Right cardiac atrium (tissue), 5 donors: ENCODE results near the gene MCF2L2. TPM values are rescaled to one million over a fixed set of nuclear protein-coding genes. Genes with fewer than 3 reads are reported as not detected.

ENCODE experiments used
- ATAC-seq, 2 donors: fragments of 200-7000 bp; cut with Tn5 transposase; one replicate each; pipeline versions ENCODE4 v1.8.0 to v1.9.1; 2020; ENCODE audit warnings: moderate library complexity in 2 of 2, mild to moderate bottlenecking in 1 of 2
- DNase-seq, 3 donors: peaks; one replicate each; pipeline ENCODE4 v3.0.0-alpha.2; 2020
- H3K27ac ChIP-seq: one replicate; pipeline ENCODE4 v1.5.1; 2013; ENCODE audit warnings: mild to moderate bottlenecking, low read length, control low read depth, moderate library complexity
- H3K27me3 ChIP-seq: one replicate; pipeline ENCODE4 v1.6.1; 2013; ENCODE audit not compliant: control insufficient read depth, insufficient read depth
- H3K4me1 ChIP-seq: one replicate; pipeline ENCODE4 v1.6.1; 2013; ENCODE audit warnings: low read length; ENCODE audit not compliant: control insufficient read depth, insufficient read depth
- H3K4me3 ChIP-seq: one replicate; pipeline ENCODE4 v1.5.1; 2013; ENCODE audit warnings: low read length, control low read depth
- H3K9me3 ChIP-seq: one replicate; pipeline ENCODE4 v1.6.1; 2013; ENCODE audit warnings: low read length; ENCODE audit not compliant: control insufficient read depth
- WGBS: extraction: QIAGEN DNeasy Blood & Tissue Kit; methylation state at CpG from one replicate; pipeline ENCODE4 v1.1.7; 2013; 5-methylcytosine and 5-hydroxymethylcytosine counted together
- intact Hi-C, 4 donors: fragments of 100-400 bp; cut with DNase I; formaldehyde crosslinking; loops; one replicate each; pipeline versions ENCODE4 v1.11.0 to v1.14.0; 2022 to 2023
- polyA plus RNA-seq: library from polyadenylated mRNA; stranded (reverse); fragments of 200-250 nt; gene quantifications from one replicate; pipeline ENCODE4 v1.2.3, GENCODE V29; 2013
- total RNA-seq, 4 donors: library from RNA; stranded (reverse); fragmentation: NEBNext Ultra II Directional; extraction: Animal tissue kit (Norgen Biotek cat#: 25700); gene quantifications; one replicate each; pipeline ENCODE4 v1.2.1, GENCODE V29; 2021
- donor health status: healthy with polysubstance abuse.
- donor health status: DM: no; HTN: yes; CAD: no.
- donor health status: DM: no; HTN: no; CAD: no.
- donor health status: DM: no; HTN: yes; CAD: no; lungs with severe emphysema.
- donor health status: DM: yes; HTN: yes; CAD: no.

Gene MCF2L2
- total and polyA plus RNA-seq, 5 donors = 0.07 to 0.32 (median 0.23) TPM; not detected in 2

DNA sequence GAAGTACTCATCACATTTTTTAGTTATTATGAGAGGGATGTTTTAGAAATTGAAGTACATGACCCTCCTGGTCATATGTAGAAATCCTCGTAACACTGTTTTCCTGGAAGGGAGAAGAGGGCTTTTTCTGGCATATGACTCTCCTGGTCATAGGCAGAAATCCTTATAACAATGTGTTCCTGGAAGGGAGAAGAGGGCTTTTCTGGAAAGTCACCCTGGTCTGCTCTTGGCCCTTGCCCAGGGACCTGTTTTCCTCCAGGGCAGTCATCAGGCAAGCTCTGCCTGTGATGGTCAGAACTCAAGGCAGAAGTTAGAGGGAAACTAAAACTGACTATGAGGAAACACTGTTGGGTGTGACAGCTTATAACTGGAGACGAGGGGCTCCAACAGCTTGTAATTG, 293.6 kb downstream of the MCF2L2 start:
- Histone ChIP-seq H3K4me1 (no peaks in the 10 kb centered on the region), H3K27me3 (no peaks in the 10 kb centered on the region), H3K27ac (no peak overlapping the region), H3K4me3 (no peak overlapping the region), H3K9me3 (no peaks in the 10 kb centered on the region)
- DNase-seq (no peak), ATAC-seq (no peak)
- intact Hi-C loops = no loop called here
- 76% methylated on average over 2 of the region's 2 CpGs for WGBS

DNA sequence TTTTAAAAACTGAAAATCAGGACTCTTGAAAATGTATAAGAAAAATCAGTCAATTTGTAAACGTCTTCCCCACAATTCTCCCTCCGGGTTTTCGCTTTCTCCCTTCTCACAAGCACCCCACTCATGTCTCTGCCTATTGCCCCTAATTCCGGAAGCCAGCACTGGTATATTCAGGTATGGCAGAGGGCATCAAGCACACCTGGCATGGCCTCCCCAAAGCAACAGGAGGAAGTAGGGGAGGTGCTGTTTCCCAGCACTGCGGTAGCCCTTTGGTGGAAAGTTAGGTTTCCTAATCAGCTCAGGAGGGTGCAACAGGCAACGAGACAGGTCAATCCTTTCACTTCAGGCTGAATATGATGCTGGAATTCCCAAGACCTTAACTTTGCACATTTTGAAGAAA, 296.0 kb downstream of the MCF2L2 start:
- ATAC-seq (no peak), DNase-seq (no peak)
- Histone ChIP-seq H3K27ac (no peak overlapping the region), H3K27me3 (no peaks in the 10 kb centered on the region), H3K9me3 (no peaks in the 10 kb centered on the region), H3K4me3 (no peak overlapping the region), H3K4me1 (no peaks in the 10 kb centered on the region)
- WGBS = 48% methylated on average over 6 of the region's 6 CpGs
- intact Hi-C loops = no loop called here

DNA sequence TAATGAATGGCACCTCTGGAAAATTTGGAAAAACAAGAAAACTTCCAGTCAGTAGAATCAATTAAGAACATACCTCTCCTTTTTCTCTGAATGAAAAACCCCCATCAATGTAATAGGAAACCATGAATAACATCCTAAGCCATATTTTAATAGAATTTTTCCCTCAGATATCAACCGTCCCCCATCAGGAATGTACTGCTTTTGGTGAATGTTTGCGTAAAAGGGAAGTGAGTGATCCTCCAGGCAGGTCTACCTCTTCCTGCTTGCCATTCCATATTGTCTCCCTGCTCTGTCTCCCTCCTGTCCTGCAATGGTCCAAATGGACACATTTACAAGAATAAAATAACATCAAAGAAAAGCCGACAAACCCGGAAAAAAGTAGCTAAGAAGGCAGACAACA, 296.7 kb downstream of the MCF2L2 start:
- no peaks in the 10 kb centered on the region for H3K4me1 ChIP-seq
- no peaks in the 10 kb centered on the region for H3K27me3 ChIP-seq
- H3K27ac ChIP-seq = no peak overlapping the region
- intact Hi-C loops = no loop called here
- no peak overlapping the region for H3K4me3 ChIP-seq
- ATAC-seq = no peak
- DNase-seq = no peak
- 42% methylated on average over 4 of the region's 4 CpGs for WGBS
- no peaks in the 10 kb centered on the region for H3K9me3 ChIP-seq

DNA sequence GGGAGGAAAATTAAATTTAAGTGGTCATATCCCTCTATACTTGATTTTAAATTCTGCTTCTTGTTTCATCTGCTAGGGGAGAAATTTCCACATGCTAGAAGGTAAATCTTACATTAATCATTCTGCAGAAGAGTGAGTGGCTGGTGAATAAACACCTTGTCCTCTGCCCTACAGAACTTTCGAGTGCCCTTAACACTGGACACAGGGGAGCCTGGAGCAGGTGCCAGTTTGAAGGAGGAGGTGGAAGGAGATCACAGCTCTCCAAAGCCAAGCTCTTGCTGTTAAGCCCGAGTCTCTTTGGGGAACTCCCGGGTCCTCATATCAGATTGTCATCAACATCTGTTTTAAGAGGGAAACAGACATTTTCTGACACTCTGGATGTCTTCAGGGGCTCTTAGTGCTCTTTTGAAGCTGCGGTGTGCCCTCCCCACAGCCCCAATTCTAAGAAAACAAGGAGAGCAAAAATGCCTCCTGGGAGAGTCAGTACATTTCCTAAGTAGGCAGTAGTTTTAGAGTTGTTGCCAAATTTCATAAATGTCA, 297.2 kb downstream of the MCF2L2 start:
- DNase-seq = no peak
- ATAC-seq = no peak
- no peaks in the 10 kb centered on the region for H3K27me3 ChIP-seq
- no peak overlapping the region for H3K4me3 ChIP-seq
- no peaks in the 10 kb centered on the region for H3K9me3 ChIP-seq
- WGBS = 56% methylated on average over 4 of the region's 4 CpGs
- H3K4me1 ChIP-seq = no peaks in the 10 kb centered on the region
- intact Hi-C loops = no loop called here
- H3K27ac ChIP-seq = no peak overlapping the region

DNA sequence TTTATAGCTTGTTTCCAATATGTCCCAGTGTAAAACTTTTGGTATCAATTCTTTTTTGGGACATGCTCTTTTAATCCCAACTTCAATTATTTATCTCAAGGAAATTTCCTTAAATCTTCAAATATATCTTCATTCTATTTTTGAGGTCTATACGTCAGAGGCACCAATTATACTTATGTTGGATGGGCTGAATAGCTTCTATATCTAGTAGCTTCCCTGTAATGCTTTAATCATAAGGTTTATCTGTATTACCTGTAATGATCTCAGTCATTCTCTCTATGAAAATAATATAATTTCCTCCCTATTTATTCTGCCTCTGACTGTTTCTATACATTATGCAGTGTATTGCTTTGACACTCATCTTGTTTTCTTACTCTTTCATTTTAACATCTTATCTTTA, 299.2 kb downstream of the MCF2L2 start:
- no peak overlapping the region for H3K27ac ChIP-seq
- DNase-seq (no peak), ATAC-seq (no peak)
- H3K4me1 ChIP-seq = no peaks in the 10 kb centered on the region
- H3K9me3 ChIP-seq = no peaks in the 10 kb centered on the region
- H3K4me3 ChIP-seq = no peak overlapping the region
- H3K27me3 ChIP-seq = no peaks in the 10 kb centered on the region
- 93% methylated on average over 1 of the region's 1 CpG for WGBS
- intact Hi-C loops = no loop called here

DNA sequence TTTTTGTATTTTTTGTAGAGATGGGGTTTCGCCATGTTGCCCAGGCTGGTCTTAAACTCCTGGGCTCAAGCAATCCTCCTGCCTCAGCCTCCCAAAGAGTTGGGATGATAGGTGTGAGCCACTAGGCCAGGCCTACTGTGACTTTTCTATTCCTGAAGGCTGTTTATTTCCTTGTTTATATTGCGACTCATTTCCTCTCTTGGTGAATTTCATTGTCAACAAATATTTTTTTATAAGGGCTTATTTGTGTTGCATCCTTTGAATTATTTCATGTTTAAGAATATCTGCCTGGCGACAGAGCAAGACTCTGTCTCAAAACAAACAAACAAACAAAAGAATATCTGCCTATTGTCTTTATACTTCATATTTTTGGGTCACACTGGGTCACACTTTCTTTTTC, 299.7 kb downstream of the MCF2L2 start:
- Histone ChIP-seq H3K4me1 (no peaks in the 10 kb centered on the region), H3K9me3 (no peaks in the 10 kb centered on the region), H3K27me3 (no peaks in the 10 kb centered on the region), H3K4me3 (no peak overlapping the region), H3K27ac (no peak overlapping the region)
- DNase-seq (no peak), ATAC-seq (no peak)
- WGBS = 85% methylated on average over 3 of the region's 3 CpGs
- intact Hi-C loops = no loop called here

Other genes starting within 250 kb of the MCF2L2 start
- gene B3GNT5, start 175.4 kb downstream of the MCF2L2 start, total RNA-seq = 1 to 10 TPM; 2.2 to 4.3 (median 2.7) TPM
- 1.8 TPM for gene B3GNT5, start 175.4 kb downstream of the MCF2L2 start, polyA plus RNA-seq
- gene KLHL6, start 127.1 kb upstream of the MCF2L2 start, total RNA-seq = 1 to 10 TPM; 1.2 to 1.7 (median 1.5) TPM
- gene KLHL6, start 127.1 kb upstream of the MCF2L2 start, polyA plus RNA-seq = 1.1 TPM
- 100 to 1,000 TPM; 105 to 179 (median 160) TPM for gene KLHL24, start 207.0 kb upstream of the MCF2L2 start, total RNA-seq
- gene KLHL24, start 207.0 kb upstream of the MCF2L2 start, polyA plus RNA-seq = 44.4 TPM